HK-2 (cell line): ENCODE measurements around the gene RAP1GDS1.
A peak's percentile ranks its signal among the peaks of the same experiment; 100 is the strongest.
"Not testable (repeated sequence)": the region's sequence is repeated elsewhere in the genome, so short reads cannot be mapped to it uniquely, and the experiment has no call there.

Experiments
- DNase-seq: peaks from one replicate; pipeline ENCODE4 v3.0.0-alpha.2; 2018; ENCODE audit not compliant: unreplicated experiment

Gene RAP1GDS1

DNA sequence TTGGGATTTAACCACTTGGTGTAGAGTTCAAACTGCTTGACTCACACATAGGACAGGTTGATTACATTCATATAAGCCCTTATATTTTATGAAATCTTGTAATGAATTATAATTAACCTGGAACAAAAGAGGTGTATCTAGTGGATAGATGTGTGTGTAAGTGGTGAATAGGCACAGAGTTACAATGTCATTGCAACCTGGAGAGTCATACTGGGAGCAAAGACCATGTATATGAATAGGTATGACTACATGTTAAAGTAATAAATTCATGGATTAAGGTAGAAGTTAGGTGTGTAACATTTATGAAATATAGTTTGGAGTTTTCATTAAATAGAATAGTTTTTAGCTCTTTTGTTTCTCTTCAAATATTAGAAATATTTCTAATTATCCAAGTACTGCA is 26.1 kb downstream of the RAP1GDS1 start:
- no peak for DNase-seq

DNA sequence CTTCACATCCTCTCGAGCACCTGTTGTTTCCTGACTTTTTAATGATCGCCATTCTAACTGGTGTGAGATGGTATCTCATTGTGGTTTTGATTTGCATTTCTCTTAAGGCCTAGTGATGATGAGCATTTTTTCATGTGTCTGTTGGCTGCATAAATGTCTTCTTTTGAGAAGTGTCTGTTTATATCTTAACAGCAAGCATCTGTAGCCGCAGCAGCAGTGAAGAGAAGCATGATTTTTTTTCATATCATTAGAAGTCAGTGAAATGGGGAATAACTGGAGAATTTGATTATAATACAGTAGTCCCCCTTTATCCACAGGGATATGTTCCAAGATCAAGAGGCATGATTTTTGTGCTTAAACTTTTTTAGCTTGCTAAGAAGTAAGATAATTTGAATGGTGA is 27.5 kb downstream of the RAP1GDS1 start:
- not testable (repeated sequence) for DNase-seq

GRCh38 chr4:98289375-98289774 is 28.2 kb downstream of the RAP1GDS1 start:
- no peak for DNase-seq

DNA sequence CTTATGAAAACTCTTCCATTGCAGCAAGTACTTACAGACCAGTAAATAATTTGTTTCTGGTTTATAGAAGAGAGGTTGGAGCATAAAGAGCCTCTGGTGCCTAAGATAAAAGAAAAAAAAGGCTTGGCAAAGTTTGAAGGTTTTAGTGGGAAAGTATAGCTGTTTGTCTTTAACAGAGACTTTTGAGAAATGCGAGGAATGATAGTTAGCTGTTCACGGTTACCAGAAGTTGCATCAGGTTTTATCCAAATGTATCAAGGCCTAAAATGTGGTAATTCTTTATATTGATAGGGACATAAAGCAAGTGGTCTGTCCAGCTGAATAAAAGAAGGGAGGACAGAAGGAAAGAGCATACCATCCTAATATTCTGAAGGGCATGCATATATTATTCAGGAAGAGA is 29.3 kb downstream of the RAP1GDS1 start:
- no peak for DNase-seq

DNA sequence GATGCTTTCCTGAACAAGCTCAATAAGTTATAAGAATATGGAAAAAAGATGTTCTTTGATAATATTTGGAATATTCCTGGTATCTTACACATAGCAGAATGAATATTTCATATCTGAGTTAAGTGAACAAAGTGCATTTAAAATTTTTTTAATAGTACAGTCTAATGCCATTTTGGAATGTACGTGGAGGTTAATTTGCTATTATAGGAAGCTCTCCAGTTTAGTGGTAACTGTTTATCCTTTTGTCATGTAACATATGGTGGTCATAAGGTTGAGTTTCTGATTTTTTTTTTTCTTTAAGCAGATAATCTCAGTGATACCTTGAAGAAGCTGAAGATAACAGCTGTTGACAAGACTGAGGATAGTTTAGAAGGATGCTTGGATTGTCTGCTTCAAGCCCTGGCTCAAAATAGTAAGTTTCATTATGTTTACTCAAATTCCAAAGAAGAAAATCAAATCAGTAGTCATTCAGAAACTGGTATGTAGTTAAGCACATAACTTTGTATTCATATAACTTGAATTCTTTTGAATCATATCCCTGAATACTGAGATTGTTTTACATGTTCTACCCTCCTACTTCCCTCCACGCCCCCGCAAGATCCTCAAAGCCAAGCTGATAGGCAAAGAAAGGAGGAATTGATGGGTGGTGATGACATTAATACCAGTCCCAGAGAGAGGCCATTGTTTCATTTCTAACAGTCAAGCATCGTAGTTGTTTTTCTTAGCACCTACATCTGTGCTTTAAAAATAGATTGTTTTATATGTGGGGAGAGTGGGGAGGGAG is 32.1 kb downstream of the RAP1GDS1 start:
- DNase-seq = no peak

DNA sequence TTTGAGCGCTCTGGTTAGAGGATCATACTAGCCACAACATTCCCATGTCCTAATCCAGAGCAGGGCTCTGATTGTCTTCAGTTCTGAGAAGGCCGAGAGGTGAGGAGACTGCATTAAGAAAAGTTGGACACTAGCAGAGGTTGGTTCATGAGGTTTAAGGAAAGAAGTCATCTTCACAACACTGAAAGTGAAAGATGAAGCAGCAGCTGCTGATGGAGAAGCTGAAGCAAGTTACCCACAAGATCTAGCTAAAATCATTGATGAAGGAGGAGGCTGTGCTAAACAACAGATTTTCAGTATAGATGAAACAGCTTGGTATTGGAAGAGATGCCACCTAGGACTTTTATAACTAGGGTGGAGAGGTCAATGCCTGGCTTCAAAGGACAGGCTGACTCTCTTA is 36.8 kb downstream of the RAP1GDS1 start:
- no peak for DNase-seq

DNA sequence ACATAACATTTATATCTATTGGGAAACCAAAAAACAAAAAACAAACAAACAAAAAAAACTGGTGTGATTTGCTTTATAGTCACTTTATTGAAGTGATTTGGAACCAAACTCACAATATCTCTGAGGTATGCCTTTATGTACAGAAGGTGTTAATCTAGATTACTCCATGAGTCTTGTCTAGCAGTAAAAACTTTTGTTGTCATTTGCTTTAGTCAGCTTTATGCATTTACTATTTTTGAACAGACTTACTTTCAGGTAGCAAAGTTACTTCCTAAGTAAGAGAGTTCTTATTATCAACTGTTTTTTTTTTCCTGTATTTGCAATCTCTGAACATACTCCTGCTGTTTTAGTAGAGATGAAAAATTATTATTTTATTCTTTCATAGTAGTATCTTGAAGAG is 39.5 kb downstream of the RAP1GDS1 start:
- DNase-seq = no peak

DNA sequence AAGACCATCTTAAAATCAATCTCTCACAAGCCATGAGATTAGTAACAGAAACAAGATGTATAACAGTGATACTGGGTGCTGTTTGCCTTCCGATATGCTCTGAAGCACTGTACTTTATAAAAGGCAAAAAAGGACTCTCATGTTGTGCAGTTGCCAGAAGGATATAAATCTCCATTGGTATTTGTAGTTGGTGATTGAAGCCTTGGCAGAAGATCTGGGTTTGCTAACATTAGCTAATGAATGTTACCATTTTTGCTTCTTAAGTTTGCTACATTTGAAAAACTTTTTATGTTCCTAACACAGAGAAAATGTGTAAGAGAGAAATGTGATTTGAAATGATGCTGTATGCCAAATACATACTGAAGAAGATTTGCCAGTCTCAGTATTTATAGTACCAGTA is 44.4 kb downstream of the RAP1GDS1 start:
- no peak for DNase-seq

- no peak for DNase-seq
These were observed 49.7 kb downstream of the RAP1GDS1 start for GRCh38 chr4:98310867-98311266.

DNA sequence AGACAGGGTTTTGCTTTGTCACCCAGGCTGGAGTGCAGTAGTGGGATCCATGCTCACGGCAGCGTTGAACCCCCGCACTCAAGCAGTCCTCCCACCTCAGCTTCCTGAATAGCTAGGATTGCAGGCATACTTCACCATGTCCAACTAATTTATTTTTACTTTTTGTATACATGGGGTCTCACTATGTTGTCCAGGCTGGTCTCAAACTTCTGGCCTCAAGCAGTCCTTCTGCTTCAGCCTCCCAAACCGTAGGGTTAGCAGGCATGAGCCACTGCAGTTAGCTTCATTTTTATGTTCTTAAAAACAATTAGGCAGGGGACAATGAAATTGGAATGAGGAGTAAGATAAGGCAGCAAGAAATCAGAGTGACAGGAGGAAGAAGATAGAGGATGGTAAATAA is 50.5 kb downstream of the RAP1GDS1 start:
- DNase-seq = no peak

DNA sequence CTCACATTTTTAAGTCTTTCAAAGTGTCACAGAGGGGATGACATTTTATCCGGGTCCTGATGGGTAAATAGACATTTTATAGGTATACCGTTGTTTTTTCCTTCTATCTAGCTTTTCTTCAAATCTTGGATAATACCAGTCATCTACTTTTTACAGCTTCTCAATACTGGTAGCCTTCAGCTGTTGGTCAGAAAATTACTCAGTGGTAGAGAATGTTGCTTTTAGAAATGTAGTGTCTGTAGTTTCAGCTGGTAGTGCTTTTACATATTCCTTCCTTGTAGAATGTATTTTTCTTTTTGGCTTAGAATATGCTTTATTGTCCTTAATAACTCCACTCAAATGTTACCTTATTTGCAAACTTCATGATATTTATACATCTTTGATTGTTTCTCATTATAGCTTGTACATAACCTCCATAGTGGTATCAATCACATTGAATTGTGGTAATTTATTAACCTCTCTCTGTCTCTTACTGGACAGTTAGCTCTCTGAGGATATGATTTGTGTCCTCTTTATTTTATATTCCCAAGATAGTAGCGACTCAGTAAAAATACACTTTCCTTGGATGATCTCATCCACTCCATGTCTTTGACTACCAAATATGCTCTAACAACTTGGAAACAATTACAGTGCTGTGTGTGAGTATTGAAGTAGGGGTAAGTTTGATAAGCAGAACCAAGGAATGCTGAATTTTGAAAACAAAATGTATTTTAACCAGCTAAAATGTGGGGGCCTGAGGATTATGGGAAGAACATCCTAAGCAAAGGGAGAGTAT is 53.8 kb downstream of the RAP1GDS1 start:
- no peak for DNase-seq

DNA sequence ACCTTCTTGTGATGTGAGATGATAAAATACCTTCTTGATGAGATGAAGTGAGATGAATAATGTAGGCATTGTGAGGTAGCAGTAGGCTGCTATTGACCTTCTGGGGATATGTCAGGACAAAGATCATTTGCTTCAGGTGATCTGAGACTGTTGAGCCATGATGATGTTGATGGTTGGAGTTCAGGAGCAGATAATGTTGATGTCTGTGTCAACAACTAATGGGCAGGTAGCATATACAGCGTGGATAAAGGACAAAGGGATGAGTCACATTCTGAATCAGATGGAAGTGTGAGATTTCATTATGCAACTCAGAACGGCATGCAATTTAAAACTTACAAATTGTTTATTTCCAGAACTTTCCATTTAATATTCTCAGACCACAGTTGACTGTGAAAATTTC is 57.3 kb downstream of the RAP1GDS1 start:
- no peak for DNase-seq

- no peak for DNase-seq
These were observed 57.8 kb downstream of the RAP1GDS1 start for GRCh38 chr4:98319021-98319420.

GRCh38 chr4:98326168-98326567 is 65.0 kb downstream of the RAP1GDS1 start:
- DNase-seq = no peak

GRCh38 chr4:98327694-98328093 is 66.5 kb downstream of the RAP1GDS1 start:
- no peak for DNase-seq

- not testable (repeated sequence) for DNase-seq
These were observed 68.9 kb downstream of the RAP1GDS1 start for GRCh38 chr4:98329879-98330640.

DNA sequence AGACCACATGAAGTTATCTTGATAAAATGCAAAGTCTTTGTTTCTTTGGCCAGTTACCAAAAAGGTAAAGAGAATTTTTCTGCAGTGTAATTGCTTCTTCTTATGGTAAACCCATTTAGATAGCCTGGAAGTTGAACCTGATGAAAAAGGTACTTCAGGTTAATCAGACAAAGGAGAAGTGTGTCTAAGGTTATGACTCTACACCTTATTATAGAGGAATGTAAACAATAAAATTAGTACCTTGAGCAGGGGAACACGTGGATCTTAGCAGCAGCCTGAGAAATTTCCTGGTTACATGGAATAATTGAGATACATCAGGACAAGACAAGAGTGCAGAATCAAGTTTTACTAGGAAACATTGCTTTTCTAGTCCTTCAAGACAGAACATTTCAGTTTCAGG is 70.8 kb downstream of the RAP1GDS1 start:
- no peak for DNase-seq

DNA sequence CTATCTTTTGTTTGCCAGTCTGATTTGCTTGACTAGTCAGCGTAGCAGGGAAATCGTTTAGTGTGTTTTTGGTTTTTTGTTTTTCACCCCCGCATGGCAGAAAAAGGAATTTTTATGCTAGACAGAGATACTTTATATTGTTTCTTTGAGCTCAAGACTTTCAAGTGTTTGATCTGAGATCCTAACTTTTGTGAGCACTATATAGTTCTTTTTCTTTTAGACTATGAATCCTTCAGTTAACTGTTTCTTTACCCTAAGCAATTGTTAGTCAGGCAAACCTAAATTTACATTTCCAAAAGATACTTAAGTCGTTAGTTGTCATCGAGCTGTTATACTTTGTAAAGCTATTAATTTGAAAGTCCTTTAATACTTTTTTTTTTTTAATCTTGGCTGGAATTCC is 73.3 kb downstream of the RAP1GDS1 start:
- no peak for DNase-seq

DNA sequence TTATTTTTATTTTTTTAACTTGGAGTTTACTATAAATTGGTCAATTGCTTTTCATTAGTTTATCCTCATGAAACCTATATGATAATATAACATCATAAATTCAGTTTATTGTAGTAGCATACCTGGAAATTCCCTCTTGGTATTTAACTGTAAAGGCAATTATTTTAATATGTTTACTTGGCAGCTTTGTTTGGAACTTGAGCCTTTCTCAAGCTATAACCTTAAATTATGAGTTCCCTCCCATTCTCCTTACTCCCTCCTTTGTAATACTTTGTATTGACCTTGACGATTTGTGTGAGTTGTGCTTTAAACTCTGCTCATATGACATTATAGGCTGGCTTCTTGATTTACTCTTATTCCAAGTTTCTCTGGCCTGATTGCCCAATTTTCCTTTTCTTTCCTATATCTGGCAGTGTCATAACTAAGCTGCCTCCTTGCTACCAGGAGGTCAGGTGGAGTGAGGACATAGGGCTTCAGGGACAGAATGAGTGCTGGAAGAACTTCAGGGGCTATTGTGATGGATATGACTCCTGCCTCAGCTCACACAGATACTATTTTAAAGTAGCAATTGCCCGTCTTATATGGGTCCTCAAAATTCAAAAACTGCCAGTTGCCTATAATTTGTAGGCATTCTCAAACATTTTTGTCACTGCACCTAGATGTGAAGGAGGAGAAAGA is 77.7 kb downstream of the RAP1GDS1 start:
- DNase-seq = no peak

DNA sequence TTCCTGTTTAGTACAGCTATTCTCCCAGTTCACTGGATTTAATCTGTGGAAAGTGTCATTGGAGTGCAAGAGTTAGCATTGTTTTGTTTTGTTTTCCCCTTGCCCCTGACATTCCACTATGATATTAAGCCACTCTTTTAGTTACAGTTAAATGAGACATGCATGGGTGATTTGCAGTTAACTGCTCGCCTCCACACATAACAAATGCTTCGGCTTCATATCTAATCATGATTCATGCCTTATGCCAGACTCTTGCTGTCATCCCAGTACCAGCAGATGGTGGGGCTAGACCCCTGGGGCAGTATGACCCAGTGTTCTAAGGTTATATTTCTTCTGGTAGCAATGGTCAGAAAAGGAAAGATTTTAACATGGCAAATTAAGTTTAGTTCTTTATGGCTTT is 80.1 kb downstream of the RAP1GDS1 start:
- peak; percentile 10 for DNase-seq

GRCh38 chr4:98343626-98344025 is 82.4 kb downstream of the RAP1GDS1 start:
- DNase-seq = no peak

GRCh38 chr4:98345838-98346237 is 84.7 kb downstream of the RAP1GDS1 start:
- DNase-seq = no peak
